Stimulated activated CD8-positive, alpha-beta memory T cell treated with anti-CD3 and anti-CD28 coated beads, Interleukin-12 subunit alpha, Interleukin-12 subunit beta, amount 100 ng/mL, for 24 hours (primary cell): ENCODE results near the gene ATP9A.
"Not testable (repeated sequence)": the region's sequence is repeated elsewhere in the genome, so short reads cannot be mapped to it uniquely, and the experiment has no call there.

Source experiments
- DNase-seq: peaks from one replicate; pipeline ENCODE4 v3.0.0-alpha.2; 2020; ENCODE audit errors: extremely low read depth

The ATP9A gene

GRCh38 chr20:51578145-51578459 lies 190.1 kb downstream of the ATP9A start:
- DNase-seq, result no peak

DNA sequence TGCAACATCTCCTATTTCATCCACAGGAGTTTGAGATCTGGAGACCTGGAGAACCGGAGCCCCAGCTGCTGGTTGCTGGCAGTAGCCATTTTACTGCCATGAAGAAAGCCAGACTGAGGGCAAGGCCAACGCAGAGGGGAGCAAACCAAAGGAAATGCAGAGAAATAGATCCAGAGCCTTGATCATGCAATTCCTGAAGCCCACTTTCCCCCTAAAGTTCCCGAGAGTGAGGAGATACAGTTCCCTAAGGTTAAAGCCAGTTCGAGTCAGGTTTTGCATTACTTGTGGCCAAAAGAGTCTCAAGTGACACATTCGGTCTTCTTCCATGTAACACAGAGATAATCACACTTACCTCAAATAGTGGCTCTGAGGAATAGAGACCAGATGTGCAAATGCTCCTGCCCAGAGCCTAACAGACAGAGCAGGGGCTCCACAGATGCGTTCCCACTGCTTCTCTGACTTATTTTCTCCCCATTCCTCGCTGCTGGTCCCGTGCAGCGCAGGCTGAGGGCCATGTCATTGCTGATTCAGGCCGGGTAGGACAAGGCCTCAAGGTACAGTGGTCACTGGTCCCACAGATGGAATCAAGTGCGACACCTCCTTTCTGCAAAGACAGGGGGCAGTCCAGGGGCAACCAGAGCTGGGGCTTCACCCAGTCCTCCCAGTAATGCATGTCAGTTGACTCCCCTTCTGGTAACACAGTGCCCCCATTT lies 190.6 kb downstream of the ATP9A start:
- DNase-seq, result no peak

GRCh38 chr20:51575486-51575885 lies 192.7 kb downstream of the ATP9A start:
- no peak for DNase-seq

GRCh38 chr20:51574248-51575033 lies 193.7 kb downstream of the ATP9A start:
- no peak for DNase-seq

- DNase-seq, result no peak
Measured at GRCh38 chr20:51573576-51574243, 194.5 kb downstream of the ATP9A start.

GRCh38 chr20:51571460-51571794 lies 196.8 kb downstream of the ATP9A start:
- DNase-seq, result no peak

DNA sequence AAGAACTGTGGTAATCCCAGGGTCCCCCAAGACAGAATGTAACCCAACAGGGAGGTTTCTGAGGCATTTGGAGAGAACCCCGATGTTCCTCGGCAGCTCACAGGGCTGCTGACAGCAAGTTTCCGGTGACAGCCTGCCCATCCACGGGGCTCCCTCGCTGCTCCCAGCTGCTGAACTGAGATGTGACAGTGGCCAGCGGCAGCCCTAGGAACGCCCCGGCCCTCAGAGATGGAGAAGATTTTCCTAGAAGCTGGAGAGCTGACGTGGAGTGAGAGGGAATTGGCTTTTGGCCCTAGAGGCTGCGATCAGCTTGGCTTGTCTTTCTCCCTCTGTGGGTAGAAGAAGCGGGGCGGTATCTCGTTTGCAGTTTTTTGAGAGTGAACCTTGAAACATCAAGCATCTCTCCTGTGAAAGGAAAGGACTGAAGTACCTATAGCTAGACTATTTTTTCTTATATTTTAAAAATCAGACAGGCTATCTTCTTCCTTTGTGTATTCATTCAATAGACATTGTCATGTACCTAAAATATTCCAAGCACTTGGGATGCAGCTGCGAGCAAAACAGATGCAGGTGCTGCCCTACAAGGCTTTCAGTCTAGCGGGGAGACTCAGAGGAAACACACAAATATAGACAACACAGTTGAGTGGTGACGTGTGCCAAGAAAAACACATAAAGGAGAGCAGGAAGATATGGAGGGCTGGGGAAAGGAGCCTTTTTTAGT lies 197.3 kb downstream of the ATP9A start:
- no peak for DNase-seq

GRCh38 chr20:51569815-51570738 lies 198.1 kb downstream of the ATP9A start:
- no peak for DNase-seq

- DNase-seq, result not testable (repeated sequence)
Measured at GRCh38 chr20:51568533-51568932, 199.7 kb downstream of the ATP9A start.

DNA sequence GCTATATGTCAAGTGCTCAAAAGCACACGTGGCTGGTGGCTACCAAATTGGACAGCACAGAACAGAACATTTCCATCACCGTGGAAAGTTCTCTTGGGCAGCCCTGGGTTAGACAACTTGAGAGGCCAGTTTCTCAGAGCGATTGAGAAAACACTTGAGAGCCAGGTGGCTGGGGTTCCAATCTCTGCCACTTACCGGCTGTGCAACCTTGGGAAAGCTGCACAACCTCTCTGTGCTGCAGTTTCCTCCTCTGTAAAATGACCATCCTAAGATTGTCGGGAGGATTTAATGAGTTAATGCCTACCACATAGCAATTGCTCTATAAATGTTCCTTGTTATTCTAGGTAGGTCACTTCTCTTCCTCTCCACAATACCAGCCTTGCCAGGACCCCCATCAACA lies 200.6 kb downstream of the ATP9A start:
- no peak for DNase-seq

DNA sequence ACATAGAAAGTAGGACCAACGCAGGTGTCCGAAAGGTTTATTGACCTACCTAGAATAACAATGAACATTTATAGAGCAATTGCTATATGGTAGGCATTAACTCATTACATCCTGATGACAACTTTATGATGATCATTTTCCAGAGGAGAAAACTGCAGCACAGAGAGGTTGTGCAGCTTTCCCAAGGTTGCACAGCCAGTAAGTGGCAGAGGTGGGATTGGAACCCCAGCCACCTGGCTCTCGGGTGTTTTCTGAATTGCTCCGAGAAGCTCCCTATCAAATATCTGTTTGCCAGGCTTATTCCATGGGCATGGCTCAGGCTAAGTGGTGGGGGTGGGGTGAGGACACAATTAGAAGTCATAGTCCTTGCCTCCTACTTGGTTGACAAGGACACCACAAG lies 201.6 kb downstream of the ATP9A start:
- DNase-seq, result no peak

DNA sequence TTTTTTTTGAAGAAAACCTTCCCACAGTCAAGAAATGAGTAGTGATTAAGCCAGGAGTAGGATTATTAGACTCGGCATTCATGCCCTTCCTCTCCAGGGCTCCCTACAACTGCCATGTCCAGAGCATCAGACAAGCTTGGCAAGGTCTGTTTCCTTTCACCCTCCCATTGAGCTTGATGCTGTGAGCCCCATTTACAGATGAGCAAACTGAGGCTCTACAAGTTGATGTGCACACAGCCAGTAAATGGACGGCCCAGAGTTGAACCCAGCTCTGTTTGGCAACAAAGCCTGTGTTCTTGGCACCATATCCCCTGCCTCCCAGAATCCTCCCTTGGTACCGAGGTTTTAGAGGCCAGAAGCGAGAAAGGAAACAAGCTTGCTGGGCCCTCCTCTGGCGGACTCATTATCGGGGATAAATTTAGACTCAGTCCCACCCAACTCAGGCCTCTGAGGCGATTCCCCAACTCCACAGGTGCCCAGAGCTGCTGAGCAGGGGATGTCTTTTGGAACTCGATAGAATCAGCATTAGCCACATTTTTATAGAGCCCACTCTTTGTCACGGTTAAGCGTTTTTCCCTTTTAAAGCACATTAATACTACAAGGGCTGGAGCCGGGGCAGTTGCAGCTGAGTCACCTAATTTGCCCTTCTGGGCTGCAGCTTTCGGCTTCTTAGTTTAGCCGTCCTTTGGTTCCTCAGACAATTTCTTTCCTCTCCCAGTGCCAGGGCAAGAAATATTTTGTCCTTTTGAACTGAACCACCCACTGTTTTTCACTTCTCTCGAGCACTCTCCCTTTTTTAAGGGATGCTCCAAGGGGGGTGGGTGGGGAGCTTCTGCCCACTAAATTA lies 202.7 kb downstream of the ATP9A start:
- DNase-seq, result no peak

GRCh38 chr20:51563486-51564332 lies 204.5 kb downstream of the ATP9A start:
- no peak for DNase-seq

DNA sequence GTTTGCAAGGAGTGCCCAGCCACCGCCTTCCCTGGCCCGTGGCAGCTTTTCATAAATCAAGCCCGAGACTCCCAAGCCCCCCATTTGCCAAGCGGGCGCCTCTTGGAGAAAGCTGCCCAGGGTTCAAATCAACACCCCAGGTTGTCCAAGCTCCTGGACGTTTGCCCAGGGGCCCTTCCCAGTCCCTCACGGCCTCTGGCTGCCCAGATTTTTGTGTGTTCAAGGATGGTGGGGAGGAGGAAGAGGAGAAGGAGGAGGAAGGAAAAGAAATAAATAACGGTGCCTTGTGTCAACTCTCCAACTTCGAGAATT lies 205.1 kb downstream of the ATP9A start:
- DNase-seq, result no peak

- no peak for DNase-seq
Measured at GRCh38 chr20:51562332-51563173, 205.6 kb downstream of the ATP9A start.

DNA sequence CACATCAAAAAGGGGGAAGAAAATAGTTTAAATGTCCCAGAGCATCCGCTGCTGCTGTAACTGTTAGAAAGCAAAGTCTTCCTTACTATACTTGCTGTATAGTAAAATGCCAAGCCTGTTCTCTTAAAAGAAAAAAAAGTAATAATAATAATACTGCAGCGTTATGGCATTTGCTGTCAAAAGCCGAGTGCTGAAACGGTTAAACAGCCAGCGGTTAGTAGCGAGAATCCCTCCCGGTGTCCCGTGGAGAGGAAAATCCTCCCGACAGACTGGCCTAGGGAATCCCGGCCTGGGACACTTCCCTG lies 206.2 kb downstream of the ATP9A start:
- no peak for DNase-seq

GRCh38 chr20:51560550-51561307 lies 207.5 kb downstream of the ATP9A start:
- no peak for DNase-seq

- DNase-seq, result no peak
Measured at GRCh38 chr20:51560042-51560441, 208.1 kb downstream of the ATP9A start.
